ENCODE measurements around the gene GNA15.
"Not testable (repeated sequence)": the region's sequence is repeated elsewhere in the genome, so short reads cannot be mapped to it uniquely, and the experiment has no call there.

GNA15 gene

GRCh38 chr19:3188627-3189596, 53.1 kb downstream of the GNA15 start:
- no peak for TF ChIP-seq CTCF (IDR thresholded peaks at IDR 0.05)
- Histone ChIP-seq H3K27me3 (no peaks in the 10 kb centered on the region), H3K9me3 (no peaks in the 10 kb centered on the region), H3K27ac (peak overlapping the region; percentile 94), H3K4me3 (ENCODE audit: low read depth in 1 of 2, low read length in 1 of 2) (peak overlapping the region; percentile 72 to 96), H3K36me3 (peaks cover 13% of the 10 kb centered on the region), H3K4me1 (ENCODE audit: control insufficient read depth in 1 of 2, insufficient read depth in 1 of 2, low read depth in 1 of 2, low read length in 1 of 2) (peaks cover 82 to 87% of the 10 kb centered on the region in 2 experiments)

- Histone ChIP-seq H3K36me3 (peaks cover 3% of the 10 kb centered on the region), H3K9me3 (no peaks in the 10 kb centered on the region), H3K4me3 (ENCODE audit: low read depth in 1 of 2, low read length in 1 of 2) (peak overlapping the region; percentile 72 to 96), H3K4me1 (ENCODE audit: control insufficient read depth in 1 of 2, insufficient read depth in 1 of 2, low read depth in 1 of 2, low read length in 1 of 2) (peaks cover 72 to 77% of the 10 kb centered on the region in 2 experiments), H3K27me3 (no peaks in the 10 kb centered on the region), H3K27ac (peak overlapping the region; percentile 94)
- no peak for TF ChIP-seq CTCF (IDR thresholded peaks at IDR 0.05)
Measured at GRCh38 chr19:3189702-3190469, 54.1 kb downstream of the GNA15 start.

GRCh38 chr19:3190470-3190770, 54.6 kb downstream of the GNA15 start:
- peak overlapping the region; percentile 94 for H3K27ac ChIP-seq
- no peak overlapping the region for H3K4me3 ChIP-seq (ENCODE audit: low read depth in 1 of 2, low read length in 1 of 2)
- TF ChIP-seq CTCF (IDR thresholded peaks at IDR 0.05): no peak
- H3K9me3 ChIP-seq: no peaks in the 10 kb centered on the region
- no peaks in the 10 kb centered on the region for H3K27me3 ChIP-seq
- no peaks in the 10 kb centered on the region for H3K36me3 ChIP-seq
- peaks cover 67 to 73% of the 10 kb centered on the region in 2 experiments for H3K4me1 ChIP-seq (ENCODE audit: control insufficient read depth in 1 of 2, insufficient read depth in 1 of 2, low read depth in 1 of 2, low read length in 1 of 2)

GRCh38 chr19:3190921-3191805, 55.3 kb downstream of the GNA15 start:
- H3K27ac ChIP-seq: peak overlapping the region; percentile 94
- no peaks in the 10 kb centered on the region for H3K27me3 ChIP-seq
- peaks cover 3% of the 10 kb centered on the region for H3K36me3 ChIP-seq
- H3K4me3 ChIP-seq (ENCODE audit: low read depth in 1 of 2, low read length in 1 of 2): peak overlapping the region in 1 of 2 experiments; percentile 18
- TF ChIP-seq CTCF (IDR thresholded peaks at IDR 0.05): no peak
- no peaks in the 10 kb centered on the region for H3K9me3 ChIP-seq
- peaks cover 64 to 70% of the 10 kb centered on the region in 2 experiments for H3K4me1 ChIP-seq (ENCODE audit: control insufficient read depth in 1 of 2, insufficient read depth in 1 of 2, low read depth in 1 of 2, low read length in 1 of 2)

- peak overlapping the region in 1 of 2 experiments; percentile 18 for H3K4me3 ChIP-seq (ENCODE audit: low read depth in 1 of 2, low read length in 1 of 2)
- not testable (repeated sequence) for H3K27me3 ChIP-seq, H3K9me3 ChIP-seq, H3K36me3 ChIP-seq
- peak overlapping the region; percentile 94 for H3K27ac ChIP-seq
- H3K4me1 ChIP-seq (ENCODE audit: control insufficient read depth in 1 of 2, insufficient read depth in 1 of 2, low read depth in 1 of 2, low read length in 1 of 2): peaks cover 58 to 65% of the 10 kb centered on the region in 2 experiments
Measured at GRCh38 chr19:3191806-3192104, 55.9 kb downstream of the GNA15 start.
